K562 (cell line): ENCODE data around the gene PANK2. TPM values are rescaled to one million over a fixed set of nuclear protein-coding genes. Genes with fewer than 3 reads are reported as not detected.

Source experiments
- CEBPG ChIP-seq, 3 experiments: fragments of 200-800 bp in 1 of 3; sonication (Bioruptor generic) in 1 of 3; sonication (generic) in 1 of 3; formaldehyde crosslinking in 1 of 3; IDR thresholded peaks in 2 of 3; conservative IDR thresholded peaks in 1 of 3; 2 replicates each; pipeline versions ENCODE4 v1.6.1 to v1.8.0; 2016 to 2022; ENCODE audit warnings: missing compliant biosample characterization in 2 of 3, missing genetic modification characterization in 2 of 3, mild to moderate bottlenecking in 1 of 3, missing genetic modification reagents in 1 of 3
- CREM ChIP-seq: IDR thresholded peaks from 2 replicates; pipeline ENCODE4 v1.6.1; 2014; ENCODE audit warnings: antibody characterized with exemption, low read depth
- E2F6 ChIP-seq, 2 experiments: IDR thresholded peaks; 2 replicates each; pipeline ENCODE4 v1.6.1; 2011; ENCODE audit warnings: borderline replicate concordance in 1 of 2, control low read depth in 1 of 2, low read depth in 1 of 2, low read length in 1 of 2, mild to moderate bottlenecking in 1 of 2, mixed read lengths in 1 of 2, moderate library complexity in 1 of 2; ENCODE audit not compliant: insufficient read depth in 1 of 2, insufficient read length in 1 of 2, poor library complexity in 1 of 2, severe bottlenecking in 1 of 2; ENCODE audit errors: extremely low read depth in 1 of 2
- EP400 ChIP-seq: fragments of 450-650 bp; IDR thresholded peaks from 2 replicates; pipeline ENCODE4 v1.6.1; 2017; ENCODE audit warnings: antibody characterized with exemption, mild to moderate bottlenecking, moderate library complexity
- FOXO4 ChIP-seq: fragments of 450-650 bp; formaldehyde crosslinking; IDR thresholded peaks from 2 replicates; pipeline ENCODE4 v1.4.0; 2020; ENCODE audit warnings: mild to moderate bottlenecking, moderate library complexity
- JUNB ChIP-seq: fragments of 450-650 bp; formaldehyde crosslinking; conservative IDR thresholded peaks from 2 replicates; pipeline ENCODE4 v1.4.0; 2020; ENCODE audit warnings: mild to moderate bottlenecking
- KAT2B ChIP-seq: IDR thresholded peaks from one replicate; pipeline ENCODE4 v1.6.1; 2012; ENCODE audit warnings: low read depth, mild to moderate bottlenecking, control low read depth, inconsistent platforms, low read length, moderate library complexity
- LCOR ChIP-seq: sonication (generic); formaldehyde crosslinking; IDR thresholded peaks from 2 replicates; pipeline ENCODE4 v1.8.0; 2022; ENCODE audit warnings: mild to moderate bottlenecking, missing genetic modification reagents
- MCM2 ChIP-seq: fragments of 450-650 bp; IDR thresholded peaks from 2 replicates; pipeline ENCODE4 v1.6.1; 2017; ENCODE audit warnings: low read depth, mild to moderate bottlenecking
- NFATC3 ChIP-seq: fragments of 450-650 bp; IDR thresholded peaks from 2 replicates; pipeline ENCODE4 v1.6.1; 2017; ENCODE audit warnings: mild to moderate bottlenecking
- NFE2L1 ChIP-seq: fragments of 450-650 bp; IDR thresholded peaks from 2 replicates; pipeline ENCODE4 v1.6.1; 2016; ENCODE audit warnings: missing genetic modification characterization, low read depth, mild to moderate bottlenecking, missing compliant biosample characterization, moderate library complexity, borderline replicate concordance
- POLR3A ChIP-seq: IDR thresholded peaks from 2 replicates; pipeline ENCODE4 v1.6.1; 2011; ENCODE audit warnings: borderline replicate concordance, mild to moderate bottlenecking, moderate library complexity; ENCODE audit not compliant: insufficient read length, insufficient read depth; ENCODE audit errors: extremely low read depth
- PTBP1 ChIP-seq: fragments of 200-400 bp; formaldehyde crosslinking; IDR thresholded peaks from 2 replicates; pipeline ENCODE4 v1.6.1; 2017; ENCODE audit warnings: low read depth, low read length
- RNF219 ChIP-seq: fragments of 250-450 bp; sonication (Bioruptor Pico); IDR thresholded peaks from 2 replicates; pipeline ENCODE4 v1.5.0; 2022; ENCODE audit warnings: mild to moderate bottlenecking
- RUNX1 ChIP-seq: sonication (generic); IDR thresholded peaks from 2 replicates; pipeline ENCODE4 v1.6.1; 2016; ENCODE audit warnings: antibody characterized with exemption, low read depth
- TAF9B ChIP-seq: fragments of 450-650 bp; IDR thresholded peaks from 2 replicates; pipeline ENCODE4 v1.6.1; 2018; ENCODE audit warnings: mild to moderate bottlenecking; ENCODE audit not compliant: partially characterized antibody
- TFAP4 ChIP-seq: sonication (generic); formaldehyde crosslinking; IDR thresholded peaks from 2 replicates; pipeline ENCODE4 v1.8.0; 2022; ENCODE audit warnings: missing genetic modification reagents, mild to moderate bottlenecking, moderate library complexity, borderline replicate concordance
- YBX1 ChIP-seq: fragments of 450-650 bp; IDR thresholded peaks from 2 replicates; pipeline ENCODE4 v1.7.1; 2016; ENCODE audit warnings: mild to moderate bottlenecking
- ZHX1 ChIP-seq: fragments of 150-350 bp; conservative IDR thresholded peaks from 2 replicates; pipeline ENCODE4 v1.6.1; 2014; ENCODE audit warnings: low read length
- ZNF217 ChIP-seq: sonication (generic); formaldehyde crosslinking; IDR thresholded peaks from 2 replicates; pipeline ENCODE4 v1.8.0; 2022; ENCODE audit warnings: mild to moderate bottlenecking, missing genetic modification reagents
- ZNF316 ChIP-seq: fragments of 450-650 bp; IDR thresholded peaks from 2 replicates; pipeline ENCODE4 v1.6.1; 2016
- polyA plus RNA-seq, 8 experiments: library from polyadenylated mRNA; depleted of rRNA in 4 of 8; stranded (reverse) in 5 of 8; unstranded in 3 of 8; fragments of >200 nt; fragmentation: Nextera tagmentation in 2 of 8; fragmentation: Illumina TruSeq in 1 of 8; extraction: Ambion mirVana in 2 of 8; extraction: Trizol in 1 of 8; gene quantifications; 2 replicates each; pipeline versions ENCODE4 v1.2.1 to v1.2.3, GENCODE V29; 2011 to 2014; ENCODE audit warnings: inconsistent platforms in 1 of 8, missing spikeins in 1 of 8
- total RNA-seq, 7 experiments: library from RNA; depleted of rRNA in 6 of 7; stranded (reverse); fragments of >200 nt in 6 of 7; fragmentation: Illumina TruSeq in 2 of 7; extraction: Trizol in 2 of 7; gene quantifications; 2 replicates each; pipeline versions ENCODE4 v1.2.1 to v1.2.3, GENCODE V29; 2011 to 2021; ENCODE audit warnings: low replicate concordance in 1 of 7

Gene PANK2
- total and polyA plus RNA-seq, 9 of the 15 experiments (the other 6 are each of a cell fraction or from before 2014, with no cell fraction given) = 14.9 to 43.5 (median 31.4) TPM

- no peak for TF ChIP-seq TFAP4 (CRISPR knock-in tag)
- TF ChIP-seq JUNB (CRISPR knock-in tag) = no peak
- no peak for TF ChIP-seq KAT2B
- peak; percentile 30 for TF ChIP-seq TAF9B
- peak; percentile 96 for TF ChIP-seq ZNF316
- no peak for TF ChIP-seq E2F6 (IDR thresholded peaks at IDR 0.05; ENCODE audit: borderline replicate concordance in 1 of 2, extremely low read depth in 1 of 2, insufficient read depth in 1 of 2, insufficient read length in 1 of 2, low read depth in 1 of 2, low read length in 1 of 2, poor library complexity in 1 of 2, severe bottlenecking in 1 of 2)
- no peak for TF ChIP-seq MCM2
- TF ChIP-seq FOXO4 = no peak
- no peak for TF ChIP-seq NFATC3
- no peak for TF ChIP-seq RUNX1
- TF ChIP-seq CREM = peak; percentile 76
- no peak for TF ChIP-seq LCOR (CRISPR knock-in tag)
- no peak for TF ChIP-seq RNF219 (CRISPR knock-in tag)
- TF ChIP-seq EP400 = peak; percentile 57
- no peak for TF ChIP-seq ZNF217
- TF ChIP-seq PTBP1 = no peak
- no peak for TF ChIP-seq ZHX1
- TF ChIP-seq YBX1 = no peak
- no peak for TF ChIP-seq CEBPG (CRISPR knock-in tag; IDR thresholded peaks at IDR 0.05)
- no peak for TF ChIP-seq CEBPG (tag; conservative IDR thresholded peaks at IDR 0.05 in 1 of 2, IDR thresholded peaks at IDR 0.05 in 1 of 2)
- no peak for TF ChIP-seq POLR3A
- peak; percentile 62; the same call in 1 of the 2 replicates for TF ChIP-seq NFE2L1 (tag)
Measured at GRCh38 chr20:3843490-3843889, 45.7 kb upstream of the PANK2 start (continued).
